GM20000 (cell line): ENCODE results near the gene RNF223.

Source experiments
- DNase-seq: peaks from one replicate; pipeline ENCODE4 v3.0.0; 2012; ENCODE audit warnings: low spot score
- CTCF ChIP-seq: IDR thresholded peaks from 2 replicates; pipeline ENCODE4 v1.5.1; 2012; ENCODE audit warnings: mild to moderate bottlenecking, control low read depth; ENCODE audit errors: extremely low read depth, missing control alignments

Gene RNF223

GRCh38 chr1:1051127-1051810, 22.8 kb downstream of the RNF223 start:
- TF ChIP-seq CTCF, result no peak
- DNase-seq, result no peak

GRCh38 chr1:1050577-1051052, 23.5 kb downstream of the RNF223 start:
- peak; percentile 75 for DNase-seq
- TF ChIP-seq CTCF, result no peak

- no peak for TF ChIP-seq CTCF
- no peak for DNase-seq
These were observed 24.6 kb downstream of the RNF223 start for GRCh38 chr1:1049318-1050165.

GRCh38 chr1:1048765-1049164, 25.3 kb downstream of the RNF223 start:
- no peak for DNase-seq
- no peak for TF ChIP-seq CTCF

- no peak for TF ChIP-seq CTCF
- DNase-seq, result no peak
These were observed 26.1 kb downstream of the RNF223 start for GRCh38 chr1:1047963-1048362.

GRCh38 chr1:1047407-1047806, 26.7 kb downstream of the RNF223 start:
- TF ChIP-seq CTCF, result no peak
- no peak for DNase-seq

- DNase-seq, result no peak
- no peak for TF ChIP-seq CTCF
These were observed 27.3 kb downstream of the RNF223 start for GRCh38 chr1:1046767-1047166.
